HEK293T (cell line): Measurements from ENCODE around the gene ZNF532.

Experiments used
- FOXA1 ChIP-seq: fragments of 450-650 bp; IDR thresholded peaks from 2 replicates; pipeline ENCODE4 v1.6.1; 2016; ENCODE audit warnings: mild to moderate bottlenecking
- FOXM1 ChIP-seq: fragments of 450-650 bp; IDR thresholded peaks from 2 replicates; pipeline ENCODE4 v1.6.1; 2017; ENCODE audit warnings: mild to moderate bottlenecking, borderline replicate concordance
- HDGF ChIP-seq: fragments of 450-650 bp; IDR thresholded peaks from 2 replicates; pipeline ENCODE4 v1.6.1; 2017; ENCODE audit warnings: antibody characterized with exemption, borderline replicate concordance
- TARDBP ChIP-seq: fragments of 450-650 bp; IDR thresholded peaks from 2 replicates; pipeline ENCODE4 v1.6.1; 2016

- TF ChIP-seq FOXA1 (no peak), FOXM1 (no peak), TARDBP (no peak), HDGF (no peak)
These were observed 1.7 kb upstream of the ZNF532 start for GRCh38 chr18:58862851-58863538.
